Fibroblast of lung (primary cell): ENCODE measurements around the gene PRSS23. TPM values are rescaled to one million over a fixed set of nuclear protein-coding genes. Genes with fewer than 3 reads are reported as not detected.

Experiments
- DNase-seq, 2 donors: peaks; one replicate each; pipeline versions ENCODE4 v3.0.0 to v3.0.0-alpha.2; 2010; ENCODE audit warnings: low read depth in 2 of 2
- H2AFZ ChIP-seq: 2 replicates; pipeline ENCODE4 v1.5.1; 2012; ENCODE audit warnings: low read length, control low read depth, inconsistent platforms
- H3K27ac ChIP-seq: 2 replicates; pipeline ENCODE4 v1.5.1; 2011; ENCODE audit warnings: low read length, control low read depth; ENCODE audit not compliant: insufficient read depth
- H3K27me3 ChIP-seq: 2 replicates; pipeline ENCODE4 v1.5.1; 2011; ENCODE audit warnings: mild to moderate bottlenecking, low read length; ENCODE audit not compliant: control insufficient read depth, insufficient read depth
- H3K36me3 ChIP-seq: 2 replicates; pipeline ENCODE4 v1.5.1; 2011; ENCODE audit warnings: low read length; ENCODE audit not compliant: control insufficient read depth, insufficient read depth
- H3K4me1 ChIP-seq: 2 replicates; pipeline ENCODE4 v1.5.1; 2011; ENCODE audit warnings: low read length; ENCODE audit not compliant: control insufficient read depth, insufficient read depth; ENCODE audit errors: extremely low read depth
- H3K4me2 ChIP-seq: 2 replicates; pipeline ENCODE4 v1.5.1; 2011; ENCODE audit warnings: low read length, control low read depth; ENCODE audit not compliant: insufficient read depth; ENCODE audit errors: extremely low read depth
- H3K4me3 ChIP-seq, 4 experiments: fragments of 200-600 bp in 1 of 4; sonication (generic) in 1 of 4; replicated peaks in 1 of 4; 2 replicates each; pipeline ENCODE4 v1.5.1; 2011 to 2016; ENCODE audit warnings: low read length in 4 of 4, low read depth in 3 of 4, mild to moderate bottlenecking in 3 of 4, control low read depth in 2 of 4, inconsistent platforms in 1 of 4, mixed read lengths in 1 of 4; ENCODE audit not compliant: insufficient read depth in 1 of 4; ENCODE audit errors: control extremely low read depth in 1 of 4
- H3K79me2 ChIP-seq: 2 replicates; pipeline ENCODE4 v1.5.1; 2012; ENCODE audit warnings: mild to moderate bottlenecking, low read length, inconsistent platforms; ENCODE audit not compliant: control insufficient read depth, insufficient read depth
- H3K9ac ChIP-seq: 2 replicates; pipeline ENCODE4 v1.5.1; 2011; ENCODE audit warnings: mild to moderate bottlenecking, low read length, control low read depth; ENCODE audit not compliant: insufficient read depth
- H3K9me3 ChIP-seq: 2 replicates; pipeline ENCODE4 v1.5.1; 2012; ENCODE audit warnings: low read depth, low read length; ENCODE audit not compliant: control insufficient read depth, insufficient read depth
- H4K20me1 ChIP-seq: 2 replicates; pipeline ENCODE4 v1.5.1; 2011; ENCODE audit warnings: low read length; ENCODE audit not compliant: control insufficient read depth, insufficient read depth; ENCODE audit errors: extremely low read depth
- CTCF ChIP-seq, 2 donors: IDR thresholded peaks in 1 of 2; conservative IDR thresholded peaks in 1 of 2; 1 replicate in 1 of 2; 2 replicates in 1 of 2; pipeline ENCODE4 v1.5.1; 2011 to 2012; ENCODE audit warnings: low read length in 2 of 2, control low read depth in 1 of 2, inconsistent platforms in 1 of 2, low read depth in 1 of 2, mild to moderate bottlenecking in 1 of 2
- EZH2 ChIP-seq: IDR thresholded peaks from 2 replicates; pipeline ENCODE4 v1.5.1; 2012; ENCODE audit warnings: low read length, control low read depth, mild to moderate bottlenecking; ENCODE audit errors: missing control alignments
- polyA plus RNA-seq, 2 donors: library from polyadenylated mRNA; depleted of rRNA in 1 of 2; stranded (reverse) in 1 of 2; unstranded in 1 of 2; fragments of >200 nt; gene quantifications; 2 replicates each; pipeline ENCODE4 v1.2.1, GENCODE V29; 2011 to 2012; ENCODE audit warnings: missing spikeins in 1 of 2
- total RNA-seq: library from RNA; depleted of rRNA; stranded (reverse); fragments of >200 nt; gene quantifications from 2 replicates; pipeline ENCODE4 v1.2.1, GENCODE V29; 2014

Gene PRSS23
- total and polyA plus RNA-seq, 2 donors (not counting 1 experiment from before 2014, with no cell fraction given), result 141 to 151 TPM

GRCh38 chr11:86795511-86795910, 4.8 kb upstream of the PRSS23 start:
- Histone ChIP-seq H3K9ac (no peak overlapping the region), H3K9me3 (no peaks in the 10 kb centered on the region), H3K27me3 (no peaks in the 10 kb centered on the region), H3K27ac (no peak overlapping the region), H3K79me2 (no peaks in the 10 kb centered on the region), H3K4me1 (no peaks in the 10 kb centered on the region), H4K20me1 (no peaks in the 10 kb centered on the region), H2AFZ (no peak overlapping the region), H3K36me3 (no peaks in the 10 kb centered on the region), H3K4me3 (no peak overlapping the region), H3K4me2 (no peak overlapping the region)
- TF ChIP-seq CTCF (conservative IDR thresholded peaks at IDR 0.05 in 1 of 2, IDR thresholded peaks at IDR 0.05 in 1 of 2; ENCODE audit: low read depth in 1 of 2, low read length in 2 of 2) (no peak), EZH2 (no peak)
- DNase-seq, result no peak

- TF ChIP-seq CTCF (conservative IDR thresholded peaks at IDR 0.05 in 1 of 2, IDR thresholded peaks at IDR 0.05 in 1 of 2; ENCODE audit: low read depth in 1 of 2, low read length in 2 of 2) (no peak), EZH2 (no peak)
- H3K4me3 ChIP-seq, result no peak overlapping the region
- H3K79me2 ChIP-seq, result peaks cover 4% of the 10 kb centered on the region
- H3K27ac ChIP-seq, result no peak overlapping the region
- H3K4me2 ChIP-seq, result no peak overlapping the region
- no peaks in the 10 kb centered on the region for H3K27me3 ChIP-seq
- DNase-seq, result no peak
- no peaks in the 10 kb centered on the region for H3K4me1 ChIP-seq
- no peaks in the 10 kb centered on the region for H3K9me3 ChIP-seq
- no peak overlapping the region for H2AFZ ChIP-seq
- H4K20me1 ChIP-seq, result no peaks in the 10 kb centered on the region
- no peak overlapping the region for H3K9ac ChIP-seq
- no peaks in the 10 kb centered on the region for H3K36me3 ChIP-seq
Measured at GRCh38 chr11:86795949-86796348, 4.4 kb upstream of the PRSS23 start.

- no peaks in the 10 kb centered on the region for H3K36me3 ChIP-seq
- no peaks in the 10 kb centered on the region for H3K9me3 ChIP-seq
- peaks cover 2% of the 10 kb centered on the region for H3K4me1 ChIP-seq
- H3K4me2 ChIP-seq, result no peak overlapping the region
- no peak overlapping the region for H3K9ac ChIP-seq
- TF ChIP-seq EZH2, result no peak
- no peak for TF ChIP-seq CTCF (conservative IDR thresholded peaks at IDR 0.05 in 1 of 2, IDR thresholded peaks at IDR 0.05 in 1 of 2; ENCODE audit: low read depth in 1 of 2, low read length in 2 of 2)
- H3K79me2 ChIP-seq, result peaks cover 16% of the 10 kb centered on the region
- no peaks in the 10 kb centered on the region for H3K27me3 ChIP-seq
- DNase-seq, result no peak
- H3K4me3 ChIP-seq, result no peak overlapping the region
- no peak overlapping the region for H2AFZ ChIP-seq
- no peak overlapping the region for H3K27ac ChIP-seq
- no peaks in the 10 kb centered on the region for H4K20me1 ChIP-seq
Measured at GRCh38 chr11:86797133-86797532, 3.2 kb upstream of the PRSS23 start.
